ENCODE measurements around the gene ELOVL4.

DNA sequence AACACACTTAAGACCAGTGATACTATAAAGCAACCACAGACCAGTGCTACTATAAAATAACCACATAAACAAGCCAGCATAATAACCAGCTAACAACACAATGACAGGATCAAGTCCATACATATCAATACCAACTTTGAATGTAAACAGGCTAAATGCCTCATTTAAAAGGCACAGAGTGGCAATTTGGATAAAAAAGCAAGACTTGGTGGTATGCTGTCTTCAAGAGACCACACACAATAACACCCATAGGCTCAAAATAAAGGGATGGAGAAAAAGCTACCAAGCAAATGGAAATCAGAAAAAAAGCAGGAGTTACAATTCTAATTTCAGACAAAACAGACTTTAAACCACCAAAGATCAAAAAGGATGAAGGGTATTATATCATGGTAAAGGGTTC lies 19.8 kb upstream of the ELOVL4 start:
- TF ChIP-seq POLR2A (IDR thresholded peaks at IDR 0.05) (no peak), CTCF (IDR thresholded peaks at IDR 0.05) (no peak)
